GM12875 (cell line): Measurements from ENCODE around the gene CHD6.

Experiments used
- H3K4me3 ChIP-seq: one replicate; pipeline ENCODE4 v1.5.1; 2011; ENCODE audit warnings: low read depth, low read length, control low read depth
- CTCF ChIP-seq: IDR thresholded peaks from 2 replicates; pipeline ENCODE4 v1.5.1; 2011; ENCODE audit warnings: low read depth, mild to moderate bottlenecking, control low read depth, inconsistent platforms, low read length, moderate library complexity, borderline replicate concordance; ENCODE audit not compliant: insufficient read depth

The CHD6 gene

GRCh38 chr20:41413169-41413568 is 205.0 kb downstream of the CHD6 start:
- no peak for TF ChIP-seq CTCF
- no peak overlapping the region for H3K4me3 ChIP-seq

GRCh38 chr20:41412324-41413120 is 205.7 kb downstream of the CHD6 start:
- TF ChIP-seq CTCF, result no peak
- H3K4me3 ChIP-seq, result no peak overlapping the region

GRCh38 chr20:41411391-41411847 is 206.8 kb downstream of the CHD6 start:
- TF ChIP-seq CTCF, result peak; percentile 27; the same call in 1 of the 2 replicates

GRCh38 chr20:41408986-41409385 is 209.2 kb downstream of the CHD6 start:
- no peak overlapping the region for H3K4me3 ChIP-seq
- TF ChIP-seq CTCF, result no peak

More at GRCh38 chr20:41411391-41411847, 206.8 kb downstream of the CHD6 start:
- no peak overlapping the region for H3K4me3 ChIP-seq

- H3K4me3 ChIP-seq, result no peak overlapping the region
- no peak for TF ChIP-seq CTCF
Observed at GRCh38 chr20:41408156-41408794, 209.9 kb downstream of the CHD6 start.

- TF ChIP-seq CTCF, result no peak
- no peak overlapping the region for H3K4me3 ChIP-seq
Observed at GRCh38 chr20:41407607-41408006, 210.6 kb downstream of the CHD6 start.
